NCI-H510A (cell line): ENCODE measurements around the gene MUC13.

Experiments
- DNase-seq: peaks from one replicate; lab custom pipeline; 2025; lab: John Stamatoyannopoulos, UW

The MUC13 gene

DNA sequence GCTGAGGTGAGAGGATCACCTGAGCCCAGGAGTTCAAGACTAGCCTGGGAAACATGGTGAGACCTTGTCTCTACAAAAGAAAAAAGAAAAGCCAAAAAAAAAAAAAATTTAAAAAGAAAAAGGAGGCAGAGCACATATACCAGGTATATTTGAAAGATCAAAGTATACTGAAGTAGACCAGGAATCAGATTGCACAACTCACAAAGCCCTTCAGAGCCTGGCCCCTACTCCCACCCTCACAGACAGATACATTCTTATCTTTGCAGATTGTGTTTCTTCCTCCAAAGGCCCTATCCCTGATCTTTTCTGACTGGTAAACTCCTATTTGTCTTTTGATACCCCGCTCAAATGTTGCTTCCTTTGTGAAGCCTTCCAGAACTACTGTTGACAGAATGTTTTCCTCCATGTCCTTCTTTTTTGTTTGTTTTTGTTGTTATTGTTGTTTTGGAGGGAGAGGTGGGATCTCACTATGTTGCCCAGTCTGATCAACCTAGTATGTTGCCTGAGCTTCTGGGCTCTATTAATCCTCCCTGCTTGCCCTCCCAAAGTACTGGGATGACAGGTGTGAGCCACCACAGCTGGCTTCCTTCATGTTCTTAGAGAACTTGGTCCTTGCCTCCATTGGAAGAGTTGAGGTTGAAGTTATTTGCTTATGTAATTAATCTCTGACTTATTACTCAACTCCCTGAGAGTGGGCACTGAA lies 37.6 kb downstream of the MUC13 start:
- DNase-seq, result no peak

DNA sequence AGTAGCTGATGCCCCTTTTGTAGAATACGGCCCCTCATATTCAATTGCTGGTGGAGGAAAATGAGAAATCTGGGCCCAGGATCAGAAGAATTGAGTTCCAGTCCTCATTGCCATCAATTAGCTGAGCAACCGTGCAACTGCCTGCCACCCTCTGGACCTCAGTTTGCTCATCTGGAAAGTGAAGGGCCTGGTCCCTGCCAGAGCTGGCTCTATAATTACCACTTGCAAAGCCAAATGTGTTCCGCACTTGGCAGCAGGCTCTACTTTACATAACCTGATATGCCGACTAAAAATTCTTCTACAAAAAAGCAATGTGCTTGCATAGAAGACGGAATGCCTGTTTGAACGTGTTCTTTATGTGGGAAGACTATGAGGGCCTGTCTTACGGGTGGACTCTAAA lies 38.8 kb downstream of the MUC13 start:
- no peak for DNase-seq

DNA sequence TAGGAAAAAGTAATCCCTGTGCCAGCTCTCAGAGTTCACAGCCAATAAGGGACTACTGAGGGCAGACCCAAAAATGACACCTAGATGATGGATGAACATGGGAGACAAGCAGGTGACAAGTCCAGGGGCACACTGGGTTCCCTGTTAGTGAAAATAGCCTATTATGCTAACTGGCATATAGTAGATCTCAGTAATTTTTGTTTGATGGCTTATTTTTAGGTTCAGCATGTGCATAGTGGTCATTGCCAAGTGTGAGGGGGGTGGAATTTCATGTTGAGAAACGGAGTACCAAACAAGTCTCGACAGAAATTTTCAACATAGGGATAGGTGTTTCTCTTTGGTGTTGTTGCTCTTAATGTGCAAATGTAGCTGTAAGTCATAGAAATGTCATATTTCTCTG lies 41.0 kb downstream of the MUC13 start:
- no peak for DNase-seq

DNA sequence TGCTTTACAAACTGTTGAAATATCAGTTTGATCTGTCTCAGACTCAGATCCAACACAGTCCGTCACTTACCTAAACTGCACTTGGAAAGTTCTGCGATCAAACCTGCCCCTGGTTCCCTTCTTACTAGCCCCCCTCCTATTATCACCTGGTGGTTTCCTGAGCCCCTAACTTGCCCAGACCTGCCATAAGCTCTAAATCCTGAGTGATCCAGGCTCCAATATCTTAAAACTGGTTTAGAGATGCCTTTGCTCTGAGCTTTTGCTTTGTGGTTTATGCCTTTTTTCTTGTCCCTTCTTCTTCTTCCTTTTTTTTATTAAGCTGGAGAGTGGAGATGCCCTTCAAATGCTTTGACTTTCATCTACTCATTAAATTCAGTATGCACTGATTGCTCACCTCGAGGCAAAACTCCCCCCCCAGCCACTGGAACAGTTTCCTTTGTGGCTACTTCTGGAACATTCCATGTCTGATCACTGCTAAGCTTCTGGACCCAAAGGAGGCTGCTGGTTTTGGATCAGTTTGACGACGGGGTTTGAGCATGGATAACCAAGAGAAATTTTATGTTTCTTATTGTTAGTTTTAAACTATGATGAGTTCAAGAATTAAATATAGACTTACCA lies 43.9 kb downstream of the MUC13 start:
- no peak for DNase-seq

DNA sequence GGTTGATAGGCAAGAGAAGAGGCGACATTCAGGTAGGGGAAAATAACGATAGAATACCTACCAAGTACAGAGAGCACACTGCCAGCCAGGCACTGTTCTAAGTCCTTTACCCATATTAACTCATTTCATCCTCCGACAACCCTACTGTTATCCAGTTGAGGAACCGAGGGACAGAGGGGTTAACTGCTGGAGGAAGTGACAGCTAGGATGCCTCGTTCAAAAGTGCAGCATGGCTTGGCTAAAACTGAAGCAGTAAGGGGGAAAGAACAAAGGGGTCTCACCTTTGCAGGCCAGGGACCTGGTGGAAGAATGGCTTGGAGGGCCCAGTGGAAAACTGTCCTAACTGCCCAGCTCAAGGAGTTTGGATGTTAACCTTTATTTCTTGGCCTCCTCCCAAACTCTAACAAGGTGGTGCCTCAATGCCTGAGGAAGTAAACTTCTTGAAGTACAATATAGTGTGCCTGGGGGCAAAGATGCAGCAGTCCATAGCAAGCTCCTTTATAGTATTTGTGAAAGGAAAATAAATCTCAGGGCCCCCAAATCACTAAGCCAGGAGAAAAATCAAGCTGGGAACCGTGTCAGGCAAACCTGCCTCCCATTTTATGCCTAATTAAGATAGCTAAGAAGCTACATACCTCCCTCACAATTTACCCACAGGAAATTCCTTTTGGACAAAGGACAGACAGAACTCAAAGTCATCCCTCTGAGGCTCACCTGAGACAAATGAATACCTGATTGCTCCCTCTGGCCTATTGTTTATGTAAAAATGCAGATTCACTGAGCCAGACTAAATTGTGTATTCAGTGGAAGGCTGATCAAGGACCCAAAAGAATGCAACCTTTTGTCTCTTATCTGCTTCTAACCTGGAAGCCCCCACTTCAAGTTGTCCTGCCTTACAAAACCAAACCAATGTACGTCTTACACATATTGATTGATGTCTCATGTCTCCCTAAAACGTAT lies 45.8 kb downstream of the MUC13 start:
- no peak for DNase-seq

DNA sequence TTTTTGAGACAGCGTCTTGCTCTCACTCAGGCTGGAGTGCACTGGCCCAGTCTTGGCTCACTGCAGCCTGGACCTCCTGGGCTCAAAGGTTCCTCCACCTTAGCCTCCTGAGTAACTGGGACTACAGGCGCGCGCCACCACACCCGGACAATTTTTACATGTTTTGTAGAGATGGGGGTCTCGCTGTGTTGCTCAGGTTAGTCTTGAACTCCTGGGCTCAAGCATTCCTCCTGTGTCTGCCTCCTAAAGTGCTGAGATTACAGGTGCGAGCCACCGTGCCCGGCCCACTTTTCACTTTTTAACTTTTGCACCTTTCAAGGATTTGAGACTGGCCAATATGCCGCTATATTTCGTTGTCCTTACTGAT lies 46.6 kb downstream of the MUC13 start:
- DNase-seq, result no peak

DNA sequence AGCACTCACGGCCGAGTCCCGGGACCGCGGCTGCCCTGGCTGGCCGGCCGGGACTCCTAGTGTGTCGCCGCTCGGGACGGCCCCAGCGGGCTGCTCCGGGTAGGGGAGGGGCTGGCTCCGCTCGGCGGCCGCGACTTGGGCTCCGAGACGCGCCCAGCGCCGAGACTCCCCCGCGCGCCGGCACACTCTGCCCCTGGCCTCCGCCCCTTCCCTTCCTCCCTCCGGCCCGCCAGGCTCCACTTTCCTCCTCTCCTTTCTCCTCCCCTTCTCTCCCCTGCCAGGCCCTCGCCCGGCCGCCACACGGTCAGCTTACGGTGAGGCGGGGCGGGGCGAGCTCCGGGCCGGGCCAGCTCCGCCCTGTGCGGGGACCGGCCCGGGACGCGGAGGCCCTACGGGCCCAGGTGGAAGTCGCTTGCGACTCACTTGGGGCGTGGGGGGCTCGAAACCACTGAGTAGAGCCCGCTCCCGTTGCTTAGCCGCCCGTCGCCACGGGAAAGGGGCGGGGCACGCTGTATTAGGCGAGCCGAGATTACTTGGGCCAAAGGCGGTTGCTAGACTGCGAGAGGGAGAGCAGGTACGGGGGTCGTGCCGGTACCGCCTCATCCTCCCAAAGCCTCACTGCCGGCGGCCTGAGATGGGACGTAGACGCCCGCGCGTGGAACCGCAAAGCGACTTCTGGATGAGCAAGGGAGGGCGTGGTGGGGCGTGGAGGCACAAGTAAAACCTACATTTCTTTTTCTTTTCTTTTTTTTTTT lies 47.2 kb downstream of the MUC13 start, which contains the start of gene ITGB5:
Gene ITGB5, minus strand, starts transcription at position 189 of the 755 bp plus-strand sequence. CDS start 365 bp downstream, outside the sequence.
- peak; percentile 48 for DNase-seq

DNA sequence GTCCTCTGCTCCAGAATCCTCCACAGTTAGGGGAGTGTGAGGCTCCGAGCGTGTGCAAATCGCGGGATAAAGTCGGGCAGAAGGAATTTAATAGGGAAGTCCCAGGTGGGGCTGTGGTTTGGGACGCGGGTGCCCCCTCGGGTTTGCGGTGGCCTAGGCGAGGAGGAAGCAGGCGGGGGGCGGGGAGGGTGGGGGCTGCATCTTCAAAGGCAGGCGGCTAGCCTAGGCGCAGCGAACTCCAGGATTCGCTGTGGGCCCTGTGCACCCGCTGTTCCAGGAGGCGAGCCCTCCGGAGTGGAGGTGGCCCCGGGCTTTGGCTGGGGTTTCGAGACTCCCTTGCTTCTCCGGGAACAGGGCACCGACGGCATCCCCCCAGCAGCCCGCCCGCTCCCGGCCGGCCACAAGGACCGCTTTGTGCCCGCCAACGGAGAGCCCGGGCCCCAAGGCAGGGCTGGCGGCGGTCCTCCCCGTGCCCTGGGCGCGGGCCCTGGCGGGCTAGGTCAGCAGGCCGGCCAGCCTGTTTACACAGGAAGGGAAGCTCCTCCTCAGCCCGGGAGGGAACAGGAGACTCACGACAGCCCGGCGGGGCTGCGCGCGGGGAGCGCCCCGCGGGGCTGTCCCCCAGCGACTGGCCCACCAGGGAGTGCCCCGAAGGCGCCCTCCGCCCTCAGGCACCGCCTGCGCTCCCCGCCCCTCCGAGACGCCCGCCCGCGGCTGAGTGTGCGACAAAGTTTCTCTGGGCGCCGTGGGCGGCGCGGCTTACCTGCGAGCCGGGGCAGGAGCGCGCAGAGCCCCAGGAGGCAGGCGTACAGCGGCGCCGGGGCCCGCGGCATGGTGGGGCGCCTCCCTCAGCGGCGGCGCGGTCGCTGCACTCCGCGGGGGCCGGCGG lies 48.1 kb downstream of the MUC13 start:
- DNase-seq, result no peak

DNA sequence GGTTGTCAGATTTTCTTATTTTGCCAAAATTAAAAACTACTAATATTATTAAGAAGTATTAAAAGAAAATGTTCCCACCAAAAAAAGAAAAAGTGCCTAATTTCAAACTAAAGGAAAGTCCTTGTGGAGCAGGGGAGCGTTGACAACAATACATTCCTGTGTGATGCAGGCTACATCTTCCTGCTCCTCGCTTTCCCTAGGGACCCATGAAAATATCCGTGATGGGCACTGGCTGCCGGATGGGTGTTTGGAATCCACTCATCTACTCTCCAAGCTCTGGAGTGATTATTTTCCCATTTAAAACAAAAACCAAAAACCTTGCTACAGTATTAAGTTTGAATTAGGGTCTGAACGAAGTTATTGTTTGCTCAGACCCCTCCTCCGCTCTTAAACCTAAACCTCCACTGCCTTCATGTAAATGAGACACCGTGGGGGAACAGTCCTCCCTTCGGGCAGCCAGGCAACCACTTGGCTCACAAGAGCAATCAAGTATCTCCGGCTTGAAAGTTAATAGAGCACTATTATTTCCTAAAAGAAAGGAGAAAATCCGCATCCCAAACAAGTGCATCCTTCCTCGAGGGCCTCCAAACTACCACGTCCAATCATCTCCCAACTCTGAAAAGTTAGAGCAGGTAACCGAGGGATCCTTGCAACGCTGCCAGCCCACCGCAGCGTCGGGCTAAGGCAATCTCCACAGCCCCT lies 48.9 kb downstream of the MUC13 start:
- DNase-seq, result no peak

DNA sequence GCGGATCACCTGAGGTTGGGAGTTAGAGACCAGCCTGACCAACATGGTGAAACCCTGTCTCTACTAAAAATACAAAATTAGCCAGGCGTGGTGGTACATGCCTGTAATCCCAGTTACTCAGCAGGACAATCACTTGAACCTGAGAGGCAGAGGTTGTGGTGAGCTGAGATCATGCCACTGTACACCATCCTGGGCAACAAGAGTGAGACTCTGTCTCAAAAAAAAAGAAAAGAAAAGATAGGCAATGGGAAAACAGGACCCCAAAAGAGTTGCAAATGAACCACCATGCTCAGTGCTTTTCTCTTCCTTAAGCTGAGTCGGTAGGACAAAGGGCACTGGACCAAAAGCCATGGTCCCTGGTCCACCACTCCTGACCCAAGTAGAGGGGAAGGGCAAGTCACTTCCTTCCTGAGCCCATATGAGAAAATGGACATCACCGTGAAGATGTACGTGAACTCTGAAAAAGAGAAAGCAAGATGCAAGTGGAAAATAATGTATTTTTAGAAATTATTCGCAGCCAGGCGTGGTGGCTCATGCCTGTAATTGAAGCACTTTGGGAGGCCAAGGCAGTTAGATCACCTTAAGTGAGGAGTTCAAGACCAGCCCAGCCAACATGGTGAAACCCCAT lies 50.0 kb downstream of the MUC13 start:
- no peak for DNase-seq

DNA sequence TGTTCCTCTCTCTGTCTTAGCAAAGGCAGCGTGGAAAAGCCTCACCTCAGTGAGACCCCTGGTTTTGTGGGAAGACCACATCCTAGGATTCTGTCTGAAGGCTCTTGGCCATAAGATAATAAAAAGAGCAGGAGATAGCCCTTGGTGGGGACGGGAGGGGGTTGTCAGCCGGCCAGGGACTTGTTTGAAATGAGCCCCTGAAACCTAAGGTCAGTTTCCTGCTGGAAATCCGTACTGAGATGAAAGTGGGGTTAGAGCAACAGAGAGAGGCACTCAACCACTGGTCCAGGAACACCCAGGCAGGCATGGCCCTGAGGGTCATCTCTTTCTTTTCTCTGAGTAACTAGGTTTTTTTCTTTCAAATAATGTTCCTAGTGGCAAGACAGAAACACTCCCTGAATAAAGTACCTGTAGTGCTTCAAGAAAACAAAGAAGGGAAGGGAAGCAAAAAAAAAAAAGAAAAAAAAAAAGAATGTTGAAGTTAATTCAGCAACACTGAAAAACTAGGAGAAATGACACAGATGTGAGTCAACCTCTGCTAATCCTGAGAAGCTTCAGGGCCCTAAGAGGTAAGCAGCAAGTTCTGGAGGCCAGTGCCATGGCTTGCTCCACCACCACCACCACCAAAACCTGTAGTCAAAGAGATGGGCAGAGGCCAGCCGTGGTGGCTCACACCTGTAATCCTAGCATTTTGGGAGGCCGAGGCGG lies 50.6 kb downstream of the MUC13 start:
- DNase-seq, result no peak

DNA sequence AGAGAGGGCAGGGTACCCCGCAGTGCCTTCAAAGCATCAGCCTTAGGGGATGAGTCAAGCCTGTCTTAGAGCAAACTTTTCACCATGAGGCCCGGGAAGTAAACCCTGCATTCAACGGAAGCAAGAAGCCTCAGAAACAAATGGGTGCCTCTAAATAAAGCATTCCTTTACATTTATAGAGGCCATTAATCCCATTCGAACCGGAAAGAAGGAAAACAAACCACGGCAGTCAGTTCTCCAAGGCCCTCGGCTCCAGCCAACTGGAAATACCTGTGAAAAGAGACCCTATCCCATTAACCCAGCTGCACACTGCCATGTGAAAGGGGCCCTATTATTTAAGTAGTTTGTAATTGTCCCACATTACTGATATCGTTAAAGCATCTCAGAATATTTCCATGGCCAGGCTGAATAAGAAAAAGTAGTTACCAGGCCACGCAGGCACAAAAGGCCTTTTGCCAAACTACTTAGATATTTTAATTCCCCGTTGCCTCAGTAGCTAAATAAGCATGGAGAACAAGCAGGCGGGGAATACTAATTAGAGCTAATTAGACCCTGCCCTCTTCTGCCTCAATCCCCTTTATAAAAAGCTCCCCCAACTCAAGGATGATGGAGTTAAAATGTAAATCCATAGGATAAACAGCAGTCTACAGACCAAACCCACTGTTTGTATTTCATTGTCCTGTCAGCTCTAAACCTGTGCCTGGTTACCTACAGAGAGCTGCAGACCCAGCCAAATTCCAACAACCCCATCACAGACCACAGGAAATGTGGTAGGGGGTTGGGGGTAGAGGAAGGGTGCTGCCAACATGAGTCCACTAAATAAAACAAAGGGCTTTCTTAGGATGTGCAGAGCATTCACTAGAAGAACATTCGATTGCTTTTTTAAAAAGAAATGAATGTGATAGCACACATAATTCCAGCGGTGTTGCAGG lies 51.5 kb downstream of the MUC13 start:
- no peak for DNase-seq

DNA sequence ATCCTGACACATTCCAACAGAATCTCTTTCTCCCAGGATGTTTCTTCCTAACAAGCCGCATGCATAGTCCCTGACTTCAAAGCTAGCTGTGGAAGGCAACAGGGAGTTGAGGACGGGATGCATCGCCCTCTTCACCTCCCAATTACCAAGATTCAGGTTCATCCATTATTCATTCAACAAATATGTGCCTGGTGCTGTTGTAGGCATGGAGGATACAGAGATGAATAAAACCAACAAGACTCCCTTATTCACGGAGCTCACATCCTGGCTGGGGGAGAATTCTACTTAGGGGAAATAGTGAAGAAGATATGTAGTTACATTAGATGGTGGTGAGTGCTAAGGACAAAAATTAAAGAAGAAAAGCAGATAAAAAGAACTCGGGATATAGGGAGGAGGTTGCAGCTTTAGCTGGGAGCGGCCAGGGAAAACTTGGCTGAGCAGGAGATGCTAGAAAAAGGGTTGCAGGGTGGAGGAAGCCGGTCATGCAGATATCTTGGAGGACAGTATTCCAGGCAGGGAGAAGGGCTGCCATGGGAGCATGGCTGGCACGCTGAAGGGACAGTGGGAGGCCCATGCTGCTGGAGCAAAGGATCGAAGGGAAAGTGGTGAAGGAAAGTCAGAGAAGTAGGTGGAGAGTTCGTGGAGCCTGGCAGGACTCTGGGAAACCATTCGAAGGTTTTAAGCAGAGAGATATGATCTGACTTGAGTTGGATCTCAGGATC lies 52.4 kb downstream of the MUC13 start:
- DNase-seq, result no peak

DNA sequence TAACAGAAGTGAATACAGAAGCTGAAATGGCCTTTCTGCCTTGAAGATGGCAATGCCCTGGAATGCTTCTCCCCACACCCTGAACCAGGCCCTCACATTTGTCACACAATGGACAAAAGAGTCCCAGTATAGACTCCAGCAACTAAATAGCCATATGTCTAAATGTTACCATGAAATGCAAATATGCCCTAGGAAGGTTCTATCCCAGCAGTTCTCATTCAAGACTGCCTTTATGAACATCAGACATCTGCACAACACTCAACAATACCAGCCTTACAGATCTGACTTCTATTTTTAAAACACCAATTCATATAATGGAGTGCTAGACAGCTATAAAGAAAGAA lies 55.2 kb downstream of the MUC13 start:
- DNase-seq, result no peak

DNA sequence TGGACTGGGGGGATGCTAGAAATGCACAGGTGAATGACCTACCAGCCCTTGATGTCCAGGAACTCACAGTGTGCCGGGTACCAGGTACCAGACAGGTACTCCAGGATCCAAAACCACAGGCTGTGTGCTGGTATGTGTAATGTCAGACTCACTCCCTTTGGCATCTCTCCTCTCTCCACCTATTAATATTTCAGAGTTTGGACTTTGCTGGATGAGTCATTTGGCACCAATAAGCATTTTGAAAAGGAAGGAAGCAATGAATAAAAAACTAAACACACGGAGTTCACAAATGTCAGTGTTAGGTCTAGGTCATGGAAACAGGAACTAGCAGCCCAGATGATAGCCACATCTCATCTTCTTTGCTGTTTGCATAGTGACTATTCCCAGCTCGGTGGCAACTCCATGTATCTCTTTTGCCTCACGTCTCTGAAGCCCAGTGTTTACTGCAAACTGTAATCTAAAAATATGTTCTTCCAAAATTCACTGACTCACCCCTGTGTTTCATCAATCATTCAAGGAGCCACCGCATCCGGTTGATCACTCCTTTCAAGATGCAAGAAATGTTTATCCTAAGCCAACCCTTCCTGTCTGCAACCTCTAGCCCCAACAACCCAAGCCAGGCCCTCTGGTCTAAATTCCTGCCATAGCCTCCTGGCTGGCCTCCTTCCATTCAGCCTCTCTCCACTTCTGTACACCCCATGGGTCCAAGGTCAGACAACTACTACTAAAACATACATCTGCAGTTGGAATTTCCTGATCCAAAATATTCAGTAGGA lies 55.8 kb downstream of the MUC13 start:
- DNase-seq, result no peak

DNA sequence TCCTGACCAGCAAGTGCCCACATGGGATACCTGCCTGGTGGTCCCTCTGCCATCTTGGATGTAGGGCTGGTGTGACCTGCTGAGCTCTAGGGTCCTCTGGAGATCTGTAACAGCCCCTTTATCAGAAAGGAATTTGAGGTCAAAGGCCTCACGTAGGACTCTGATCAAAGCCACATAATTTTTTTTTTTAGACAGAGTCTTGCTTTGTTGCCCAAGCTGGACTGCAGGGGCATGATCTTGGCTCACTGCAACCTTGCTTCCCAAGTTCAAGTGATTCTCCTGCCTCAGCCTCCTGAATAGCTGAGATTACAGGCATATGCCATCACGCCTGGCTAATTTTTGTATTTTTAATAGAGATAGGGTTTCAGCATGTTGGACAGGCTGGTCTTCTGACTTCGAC lies 56.9 kb downstream of the MUC13 start:
- DNase-seq, result no peak

DNA sequence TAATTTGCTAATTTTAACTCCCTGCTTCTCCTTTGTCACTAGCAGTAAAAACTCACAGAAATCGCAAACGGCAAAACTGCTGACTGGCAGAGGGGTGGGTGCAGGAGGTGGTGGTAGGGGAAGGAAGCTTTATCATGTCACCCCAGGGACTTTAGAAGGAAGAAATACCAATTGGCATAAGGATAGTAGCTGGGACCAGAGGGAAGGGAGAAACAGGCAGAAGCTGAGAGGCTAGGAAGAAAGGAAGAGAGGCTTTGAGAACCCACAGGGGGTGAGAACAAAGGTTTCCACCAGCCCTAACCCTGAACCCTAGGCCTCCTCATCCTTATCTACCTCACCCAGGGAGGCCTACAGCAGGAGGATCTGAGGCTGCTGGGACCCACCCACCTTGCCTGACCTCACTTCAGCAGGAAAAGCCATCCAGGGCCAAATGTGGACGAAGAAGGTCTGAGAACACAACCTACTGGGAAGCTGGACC lies 58.1 kb downstream of the MUC13 start:
- DNase-seq, result no peak
